ENCODE results near the gene SLC39A9.
A peak's percentile ranks its signal among the peaks of the same experiment; 100 is the strongest.

SLC39A9 gene

GRCh38 chr14:69398053-69398817, at the start of gene SLC39A9, which contains the start of gene ERH:
Gene SLC39A9, plus strand, starts transcription at chr14:69398692. Its CDS starts 678 bp downstream, at chr14:69399370.
Gene ERH, minus strand, starts transcription at chr14:69398299. Its CDS starts 66 bp downstream, at chr14:69398233.
- DNase-seq (ENCODE audit: low read depth, low spot score): peak; percentile 83
- Histone ChIP-seq H3K36me3 (ENCODE audit: insufficient read depth, insufficient read length, low read length) (peaks cover 40% of the 10 kb centered on the region), H3K9me3 (ENCODE audit: insufficient read depth, low read length) (no peaks in the 10 kb centered on the region), H3K9ac (ENCODE audit: insufficient read length, low read depth) (peak within 1 kb of the TSS; percentile 95), H3K27me3 (ENCODE audit: insufficient read depth, insufficient read length) (no peaks in the 10 kb centered on the region), H3K4me3 (ENCODE audit: insufficient read length, low read depth) (peak within 1 kb of the TSS; percentile 93), H3K4me1 (ENCODE audit: insufficient read depth, insufficient read length) (no peaks in the 10 kb centered on the region)
- TF ChIP-seq ZNF274 (IDR thresholded peaks at IDR 0.05; ENCODE audit: low read depth, low read length) (no peak), YY1 (IDR thresholded peaks at IDR 0.05; ENCODE audit: insufficient read depth, insufficient read length) (peak; percentile 88)

GRCh38 chr14:69349091-69349777, 49.3 kb upstream of the SLC39A9 start:
- Histone ChIP-seq H3K27me3 (ENCODE audit: insufficient read depth, insufficient read length) (no peaks in the 10 kb centered on the region), H3K4me1 (ENCODE audit: insufficient read depth, insufficient read length) (peaks cover 13% of the 10 kb centered on the region), H3K9me3 (ENCODE audit: insufficient read depth, low read length) (no peaks in the 10 kb centered on the region), H3K9ac (ENCODE audit: insufficient read length, low read depth) (no peak overlapping the region), H3K36me3 (ENCODE audit: insufficient read depth, insufficient read length, low read length) (no peaks in the 10 kb centered on the region), H3K4me3 (ENCODE audit: insufficient read length, low read depth) (no peak overlapping the region)
- DNase-seq (ENCODE audit: low read depth, low spot score): no peak
- TF ChIP-seq YY1 (IDR thresholded peaks at IDR 0.05; ENCODE audit: insufficient read depth, insufficient read length) (no peak), ZNF274 (IDR thresholded peaks at IDR 0.05; ENCODE audit: low read depth, low read length) (no peak), SUZ12 (IDR thresholded peaks at IDR 0.05; ENCODE audit: extremely low read depth, insufficient read depth, insufficient read length) (no peak)

GRCh38 chr14:69350892-69351291, 47.6 kb upstream of the SLC39A9 start:
- no peak for DNase-seq (ENCODE audit: low read depth, low spot score)
- Histone ChIP-seq H3K4me3 (ENCODE audit: insufficient read length, low read depth) (no peak overlapping the region), H3K36me3 (ENCODE audit: insufficient read depth, insufficient read length, low read length) (no peaks in the 10 kb centered on the region), H3K4me1 (ENCODE audit: insufficient read depth, insufficient read length) (peaks cover 10% of the 10 kb centered on the region), H3K27me3 (ENCODE audit: insufficient read depth, insufficient read length) (no peaks in the 10 kb centered on the region), H3K9me3 (ENCODE audit: insufficient read depth, low read length) (no peaks in the 10 kb centered on the region), H3K9ac (ENCODE audit: insufficient read length, low read depth) (no peak overlapping the region)
- TF ChIP-seq YY1 (IDR thresholded peaks at IDR 0.05; ENCODE audit: insufficient read depth, insufficient read length) (no peak), ZNF274 (IDR thresholded peaks at IDR 0.05; ENCODE audit: low read depth, low read length) (no peak), SUZ12 (IDR thresholded peaks at IDR 0.05; ENCODE audit: extremely low read depth, insufficient read depth, insufficient read length) (no peak)

GRCh38 chr14:69351385-69351784, 47.1 kb upstream of the SLC39A9 start:
- Histone ChIP-seq H3K9me3 (ENCODE audit: insufficient read depth, low read length) (no peaks in the 10 kb centered on the region), H3K36me3 (ENCODE audit: insufficient read depth, insufficient read length, low read length) (no peaks in the 10 kb centered on the region), H3K4me3 (ENCODE audit: insufficient read length, low read depth) (no peak overlapping the region), H3K4me1 (ENCODE audit: insufficient read depth, insufficient read length) (peaks cover 10% of the 10 kb centered on the region), H3K9ac (ENCODE audit: insufficient read length, low read depth) (no peak overlapping the region), H3K27me3 (ENCODE audit: insufficient read depth, insufficient read length) (no peaks in the 10 kb centered on the region)
- TF ChIP-seq ZNF274 (IDR thresholded peaks at IDR 0.05; ENCODE audit: low read depth, low read length) (no peak), YY1 (IDR thresholded peaks at IDR 0.05; ENCODE audit: insufficient read depth, insufficient read length) (no peak), SUZ12 (IDR thresholded peaks at IDR 0.05; ENCODE audit: extremely low read depth, insufficient read depth, insufficient read length) (no peak)
- no peak for DNase-seq (ENCODE audit: low read depth, low spot score)

GRCh38 chr14:69351911-69352310, 46.6 kb upstream of the SLC39A9 start:
- no peak for TF ChIP-seq ZNF274 (IDR thresholded peaks at IDR 0.05; ENCODE audit: low read depth, low read length)
- no peak for TF ChIP-seq SUZ12 (IDR thresholded peaks at IDR 0.05; ENCODE audit: extremely low read depth, insufficient read depth, insufficient read length)
- no peak for TF ChIP-seq YY1 (IDR thresholded peaks at IDR 0.05; ENCODE audit: insufficient read depth, insufficient read length)
- H3K27me3 ChIP-seq (ENCODE audit: insufficient read depth, insufficient read length): no peaks in the 10 kb centered on the region
- H3K9ac ChIP-seq (ENCODE audit: insufficient read length, low read depth): no peak overlapping the region
- H3K9me3 ChIP-seq (ENCODE audit: insufficient read depth, low read length): no peaks in the 10 kb centered on the region
- H3K4me3 ChIP-seq (ENCODE audit: insufficient read length, low read depth): no peak overlapping the region
- no peak for DNase-seq (ENCODE audit: low read depth, low spot score)
- H3K36me3 ChIP-seq (ENCODE audit: insufficient read depth, insufficient read length, low read length): no peaks in the 10 kb centered on the region
- peaks cover 9% of the 10 kb centered on the region for H3K4me1 ChIP-seq (ENCODE audit: insufficient read depth, insufficient read length)

GRCh38 chr14:69353168-69353567, 45.3 kb upstream of the SLC39A9 start:
- DNase-seq (ENCODE audit: low read depth, low spot score): no peak
- H3K36me3 ChIP-seq (ENCODE audit: insufficient read depth, insufficient read length, low read length): no peaks in the 10 kb centered on the region
- H3K4me1 ChIP-seq (ENCODE audit: insufficient read depth, insufficient read length): peaks cover 7% of the 10 kb centered on the region
- no peak overlapping the region for H3K9ac ChIP-seq (ENCODE audit: insufficient read length, low read depth)
- no peak for TF ChIP-seq ZNF274 (IDR thresholded peaks at IDR 0.05; ENCODE audit: low read depth, low read length)
- H3K27me3 ChIP-seq (ENCODE audit: insufficient read depth, insufficient read length): no peaks in the 10 kb centered on the region
- H3K9me3 ChIP-seq (ENCODE audit: insufficient read depth, low read length): no peaks in the 10 kb centered on the region
- no peak overlapping the region for H3K4me3 ChIP-seq (ENCODE audit: insufficient read length, low read depth)

- Histone ChIP-seq H3K4me1 (ENCODE audit: insufficient read depth, insufficient read length) (peaks cover 7% of the 10 kb centered on the region), H3K9me3 (ENCODE audit: insufficient read depth, low read length) (no peaks in the 10 kb centered on the region), H3K9ac (ENCODE audit: insufficient read length, low read depth) (peak overlapping the region; percentile 9), H3K36me3 (ENCODE audit: insufficient read depth, insufficient read length, low read length) (no peaks in the 10 kb centered on the region), H3K27me3 (ENCODE audit: insufficient read depth, insufficient read length) (no peaks in the 10 kb centered on the region), H3K4me3 (ENCODE audit: insufficient read length, low read depth) (no peak overlapping the region)
- no peak for DNase-seq (ENCODE audit: low read depth, low spot score)
- TF ChIP-seq SUZ12 (IDR thresholded peaks at IDR 0.05; ENCODE audit: extremely low read depth, insufficient read depth, insufficient read length): no peak
- TF ChIP-seq YY1 (IDR thresholded peaks at IDR 0.05; ENCODE audit: insufficient read depth, insufficient read length): no peak
- TF ChIP-seq ZNF274 (IDR thresholded peaks at IDR 0.05; ENCODE audit: low read depth, low read length): no peak
Measured at GRCh38 chr14:69354383-69355153, 43.9 kb upstream of the SLC39A9 start.
